WTC11 (cell line): ENCODE data around the gene CD70.
"Not testable (repeated sequence)": the region's sequence is repeated elsewhere in the genome, so short reads cannot be mapped to it uniquely, and the experiment has no call there.

Experiments
- CBFB ChIP-seq: sonication (generic); formaldehyde crosslinking; IDR thresholded peaks from 2 replicates; pipeline ENCODE4 v1.8.1; 2022; ENCODE audit warnings: mild to moderate bottlenecking, low read depth, missing genetic modification reagents
- CREB1 ChIP-seq: sonication (generic); formaldehyde crosslinking; IDR thresholded peaks from 2 replicates; pipeline ENCODE4 v1.8.0; 2023; ENCODE audit warnings: mild to moderate bottlenecking, missing genetic modification reagents
- CTCF ChIP-seq: fragments of 200-600 bp; IDR thresholded peaks from 2 replicates; pipeline ENCODE4 v1.8.0; 2022; ENCODE audit warnings: antibody characterized with exemption
- ETV6 ChIP-seq: sonication (generic); formaldehyde crosslinking; IDR thresholded peaks from 2 replicates; pipeline ENCODE4 v1.8.1; 2022; ENCODE audit warnings: mild to moderate bottlenecking, missing genetic modification reagents
- FOXK1 ChIP-seq: sonication (generic); formaldehyde crosslinking; IDR thresholded peaks from 2 replicates; pipeline ENCODE4 v1.8.0; 2022; ENCODE audit warnings: mild to moderate bottlenecking, moderate library complexity, missing genetic modification reagents
- IRF2 ChIP-seq: sonication (generic); formaldehyde crosslinking; IDR thresholded peaks from 2 replicates; pipeline ENCODE4 v1.8.0; 2022; ENCODE audit warnings: low read depth, missing genetic modification reagents, borderline replicate concordance
- JUN ChIP-seq: sonication (generic); formaldehyde crosslinking; IDR thresholded peaks from 2 replicates; pipeline ENCODE4 v1.8.0; 2023; ENCODE audit warnings: mild to moderate bottlenecking, missing genetic modification reagents
- NR3C1 ChIP-seq: sonication (generic); formaldehyde crosslinking; conservative IDR thresholded peaks from 2 replicates; pipeline ENCODE4 v1.8.1; 2023; ENCODE audit warnings: low read depth, mild to moderate bottlenecking, missing genetic modification reagents
- SP1 ChIP-seq: sonication (generic); formaldehyde crosslinking; conservative IDR thresholded peaks from 2 replicates; pipeline ENCODE4 v1.8.1; 2022; ENCODE audit warnings: missing genetic modification reagents
- TEAD1 ChIP-seq: sonication (generic); formaldehyde crosslinking; IDR thresholded peaks from 2 replicates; pipeline ENCODE4 v1.8.0; 2022; ENCODE audit warnings: mild to moderate bottlenecking, missing genetic modification reagents
- TEAD4 ChIP-seq: sonication (generic); formaldehyde crosslinking; IDR thresholded peaks from 2 replicates; pipeline ENCODE4 v1.8.0; 2022; ENCODE audit warnings: mild to moderate bottlenecking, missing genetic modification reagents
- TP53 ChIP-seq: sonication (generic); formaldehyde crosslinking; IDR thresholded peaks from 2 replicates; pipeline ENCODE4 v1.8.1; 2023; ENCODE audit warnings: mild to moderate bottlenecking, missing genetic modification reagents
- USF2 ChIP-seq: sonication (generic); formaldehyde crosslinking; IDR thresholded peaks from 2 replicates; pipeline ENCODE4 v1.8.1; 2023; ENCODE audit warnings: mild to moderate bottlenecking, missing genetic modification reagents, moderate library complexity

GRCh38 chr19:6598254-6598892 lies 7.4 kb upstream of the CD70 start:
- TF ChIP-seq CTCF; ETV6 (CRISPR knock-in tag); TP53 (CRISPR knock-in tag); USF2; SP1 (CRISPR knock-in tag); JUN (CRISPR knock-in tag); CBFB (CRISPR knock-in tag); TEAD1; FOXK1; NR3C1 (CRISPR knock-in tag); CREB1 (CRISPR knock-in tag); TEAD4 (CRISPR knock-in tag); IRF2 (CRISPR knock-in tag): not testable (repeated sequence)
